HK-2 (cell line): ENCODE results near the gene ISG15.
"Not testable (repeated sequence)": the region's sequence is repeated elsewhere in the genome, so short reads cannot be mapped to it uniquely, and the experiment has no call there.

ENCODE experiments used
- DNase-seq: peaks from one replicate; pipeline ENCODE4 v3.0.0-alpha.2; 2018; ENCODE audit not compliant: unreplicated experiment

Gene ISG15

GRCh38 chr1:1046243-1046642, 32.9 kb downstream of the ISG15 start:
- no peak for DNase-seq

GRCh38 chr1:1046767-1047166, 33.5 kb downstream of the ISG15 start:
- no peak for DNase-seq

- DNase-seq, result no peak
Observed at GRCh38 chr1:1047407-1047806, 34.1 kb downstream of the ISG15 start.

- DNase-seq, result no peak
Observed at GRCh38 chr1:1047963-1048362, 34.7 kb downstream of the ISG15 start.

GRCh38 chr1:1048765-1049164, 35.5 kb downstream of the ISG15 start:
- DNase-seq, result no peak

- DNase-seq, result no peak
Observed at GRCh38 chr1:1049318-1050165, 36.2 kb downstream of the ISG15 start.

- DNase-seq, result no peak
Observed at GRCh38 chr1:1050577-1051052, 37.3 kb downstream of the ISG15 start.

GRCh38 chr1:1051127-1051810, 38.0 kb downstream of the ISG15 start:
- DNase-seq, result no peak

GRCh38 chr1:1052003-1052840, 38.9 kb downstream of the ISG15 start:
- no peak for DNase-seq

GRCh38 chr1:1053022-1053421, 39.7 kb downstream of the ISG15 start:
- DNase-seq, result no peak

GRCh38 chr1:1053682-1054081, 40.4 kb downstream of the ISG15 start:
- no peak for DNase-seq

GRCh38 chr1:1054099-1054700, 40.9 kb downstream of the ISG15 start:
- DNase-seq, result no peak

GRCh38 chr1:1054971-1055370, 41.7 kb downstream of the ISG15 start:
- DNase-seq, result no peak

- DNase-seq, result no peak
Observed at GRCh38 chr1:1055841-1056736, 42.8 kb downstream of the ISG15 start.

- DNase-seq, result not testable (repeated sequence)
Observed at GRCh38 chr1:1057769-1058087, 44.4 kb downstream of the ISG15 start.

- peak; percentile 48 for DNase-seq
Observed at GRCh38 chr1:1058088-1058905, 45.0 kb downstream of the ISG15 start.

GRCh38 chr1:1058921-1059493, 45.7 kb downstream of the ISG15 start:
- DNase-seq, result peak; percentile 73

GRCh38 chr1:1059494-1060280, 46.4 kb downstream of the ISG15 start:
- peak; percentile 89 for DNase-seq
